Measurements from ENCODE around the gene PDXDC1.
"Not testable (repeated sequence)": the region's sequence is repeated elsewhere in the genome, so short reads cannot be mapped to it uniquely, and the experiment has no call there.

- TF ChIP-seq CTCF (IDR thresholded peaks at IDR 0.05; ENCODE audit: insufficient read depth, low read length): not testable (repeated sequence)
- peak; percentile 88 for TF ChIP-seq POLR2AphosphoS5 (IDR thresholded peaks at IDR 0.05; ENCODE audit: low read depth)
- peak; percentile 8 for TF ChIP-seq REST (IDR thresholded peaks at IDR 0.05; ENCODE audit: insufficient replicate concordance, low read depth)
Measured at GRCh38 chr16:15093955-15094827, 119.4 kb downstream of the PDXDC1 start, which contains the start of gene RRN3.

Measured in HL-60 (cell line).